Stomach (tissue), 4 donors: ENCODE data around the gene RPL18.

Experiments
- EP300 ChIP-seq: sonication (generic); formaldehyde crosslinking; IDR thresholded peaks from one replicate; pipeline ENCODE4 v1.6.1; 2017; ENCODE audit warnings: antibody characterized with exemption
- POLR2A ChIP-seq, 4 donors: fragments of 450-650 bp; IDR thresholded peaks; one replicate each; pipeline ENCODE4 v1.6.1; 2016; ENCODE audit warnings: antibody characterized with exemption in 4 of 4, control low read depth in 2 of 4, mild to moderate bottlenecking in 1 of 4, moderate library complexity in 1 of 4
- POLR2AphosphoS5 ChIP-seq, 3 donors: sonication (generic); formaldehyde crosslinking; IDR thresholded peaks; one replicate each; pipeline ENCODE4 v1.6.1; 2016; ENCODE audit warnings: antibody characterized with exemption in 3 of 3
- TF ChIP-seq, protein P1 (sequence below), 7 experiments: fragments of 450-650 bp in 4 of 7; fragments of 200-600 bp in 3 of 7; sonication (generic) in 3 of 7; IDR thresholded peaks; one replicate each; pipeline ENCODE4 v1.5.1; 2016 to 2019; ENCODE audit warnings: antibody characterized with exemption in 7 of 7, control low read depth in 2 of 7, mild to moderate bottlenecking in 1 of 7

DNA sequence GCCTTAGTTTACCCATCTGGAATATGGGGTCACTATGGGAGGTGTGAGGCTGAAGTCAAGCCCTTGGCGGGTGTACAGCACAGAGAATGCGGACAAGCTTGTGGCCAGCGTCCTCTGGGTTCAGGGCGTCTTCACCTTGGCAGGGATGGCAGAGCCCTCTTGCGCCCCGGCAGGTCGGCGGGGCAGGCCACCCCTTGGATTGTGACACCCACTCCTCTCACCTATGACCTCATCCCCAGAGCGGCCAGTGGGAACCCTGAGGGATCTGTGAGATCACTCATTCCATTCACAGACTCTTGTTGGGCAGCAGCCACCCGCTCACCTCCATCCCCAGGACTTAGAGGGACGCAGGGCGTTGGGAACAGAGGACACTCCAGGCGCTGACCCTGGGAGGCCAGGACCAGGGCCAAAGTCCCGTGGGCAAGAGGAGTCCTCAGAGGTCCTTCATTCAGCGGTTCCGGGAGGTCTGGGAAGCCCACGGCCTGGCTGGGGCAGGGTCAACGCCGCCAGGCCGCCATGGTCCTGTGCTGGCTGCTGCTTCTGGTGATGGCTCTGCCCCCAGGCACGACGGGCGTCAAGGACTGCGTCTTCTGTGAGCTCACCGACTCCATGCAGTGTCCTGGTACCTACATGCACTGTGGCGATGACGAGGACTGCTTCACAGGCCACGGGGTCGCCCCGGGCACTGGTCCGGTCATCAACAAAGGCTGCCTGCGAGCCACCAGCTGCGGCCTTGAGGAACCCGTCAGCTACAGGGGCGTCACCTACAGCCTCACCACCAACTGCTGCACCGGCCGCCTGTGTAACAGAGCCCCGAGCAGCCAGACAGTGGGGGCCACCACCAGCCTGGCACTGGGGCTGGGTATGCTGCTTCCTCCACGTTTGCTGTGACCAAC lies 12.3 kb downstream of the RPL18 start, which contains the start of gene SPACA4:
- TF ChIP-seq, protein P1, sequence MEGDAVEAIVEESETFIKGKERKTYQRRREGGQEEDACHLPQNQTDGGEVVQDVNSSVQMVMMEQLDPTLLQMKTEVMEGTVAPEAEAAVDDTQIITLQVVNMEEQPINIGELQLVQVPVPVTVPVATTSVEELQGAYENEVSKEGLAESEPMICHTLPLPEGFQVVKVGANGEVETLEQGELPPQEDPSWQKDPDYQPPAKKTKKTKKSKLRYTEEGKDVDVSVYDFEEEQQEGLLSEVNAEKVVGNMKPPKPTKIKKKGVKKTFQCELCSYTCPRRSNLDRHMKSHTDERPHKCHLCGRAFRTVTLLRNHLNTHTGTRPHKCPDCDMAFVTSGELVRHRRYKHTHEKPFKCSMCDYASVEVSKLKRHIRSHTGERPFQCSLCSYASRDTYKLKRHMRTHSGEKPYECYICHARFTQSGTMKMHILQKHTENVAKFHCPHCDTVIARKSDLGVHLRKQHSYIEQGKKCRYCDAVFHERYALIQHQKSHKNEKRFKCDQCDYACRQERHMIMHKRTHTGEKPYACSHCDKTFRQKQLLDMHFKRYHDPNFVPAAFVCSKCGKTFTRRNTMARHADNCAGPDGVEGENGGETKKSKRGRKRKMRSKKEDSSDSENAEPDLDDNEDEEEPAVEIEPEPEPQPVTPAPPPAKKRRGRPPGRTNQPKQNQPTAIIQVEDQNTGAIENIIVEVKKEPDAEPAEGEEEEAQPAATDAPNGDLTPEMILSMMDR (IDR thresholded peaks at IDR 0.05) = no peak
- TF ChIP-seq POLR2A (IDR thresholded peaks at IDR 0.05) = no peak
- TF ChIP-seq EP300 = no peak
- no peak for TF ChIP-seq POLR2AphosphoS5 (IDR thresholded peaks at IDR 0.05)
